Prostate gland (tissue), 2 donors: ENCODE measurements around the gene PLEKHA7.

Experiments
- CTCF ChIP-seq, 4 experiments: fragments of 200-600 bp in 2 of 4; fragments of 450-650 bp in 2 of 4; sonication (generic) in 2 of 4; IDR thresholded peaks; 1 replicate in 3 of 4; 2 replicates in 1 of 4; pipeline ENCODE4 v1.5.1; 2016 to 2019; ENCODE audit warnings: antibody characterized with exemption in 4 of 4, mild to moderate bottlenecking in 2 of 4, moderate library complexity in 2 of 4
- POLR2A ChIP-seq: fragments of 450-650 bp; IDR thresholded peaks from one replicate; pipeline ENCODE4 v1.6.1; 2016; ENCODE audit warnings: antibody characterized with exemption, mild to moderate bottlenecking
- POLR2AphosphoS5 ChIP-seq: sonication (generic); formaldehyde crosslinking; IDR thresholded peaks from one replicate; pipeline ENCODE4 v1.6.1; 2017; ENCODE audit warnings: antibody characterized with exemption

DNA sequence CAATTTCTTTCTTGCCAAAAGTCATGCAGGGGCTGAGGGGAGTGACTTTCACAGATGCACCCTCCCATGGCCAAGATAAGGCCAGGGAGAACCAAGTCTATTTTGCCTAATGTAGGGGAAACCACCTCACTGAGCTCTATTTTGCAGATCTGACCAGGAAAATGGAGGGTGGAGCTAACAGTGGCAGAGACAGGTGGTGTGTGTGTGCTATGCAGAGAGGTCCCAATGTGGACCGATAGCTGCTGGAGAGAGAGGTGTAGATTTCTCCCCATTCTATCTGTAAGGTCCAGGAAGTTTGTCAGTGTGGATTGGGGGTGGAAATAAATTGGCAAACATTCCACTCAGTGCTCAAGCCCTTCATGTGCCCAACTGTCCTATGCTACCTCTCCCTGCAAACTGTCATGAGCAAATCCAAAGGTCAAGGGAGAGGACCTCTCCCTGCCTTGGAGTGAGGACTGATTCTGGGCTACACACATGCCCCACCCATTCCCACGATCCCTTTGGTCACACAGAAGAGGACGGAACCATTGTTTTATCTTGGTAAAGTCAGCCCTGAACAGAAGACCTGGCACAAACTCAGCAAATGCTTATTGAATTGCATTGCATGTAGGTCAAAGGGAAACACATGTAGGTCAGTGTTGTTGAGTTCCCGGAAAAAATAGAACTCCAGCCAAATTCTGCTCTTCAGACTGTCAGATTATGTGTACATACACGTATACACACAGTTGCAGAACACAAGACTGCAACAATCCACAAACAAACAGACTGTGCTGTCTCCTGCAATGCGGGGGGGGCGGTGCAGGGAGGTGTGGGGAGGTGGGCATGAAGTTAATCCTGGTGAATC is 209.9 kb downstream of the PLEKHA7 start:
- TF ChIP-seq CTCF (IDR thresholded peaks at IDR 0.05), result no peak
- TF ChIP-seq POLR2A, result no peak
- TF ChIP-seq POLR2AphosphoS5, result no peak
